Erythroblast (primary cell): Measurements from ENCODE around the gene GLUL.

Experiments
- GATA1 ChIP-seq: IDR thresholded peaks from 2 replicates; pipeline ENCODE4 v1.6.1; 2011; ENCODE audit warnings: low read depth, mild to moderate bottlenecking, control low read depth, low read length, moderate library complexity
- POLR2A ChIP-seq: IDR thresholded peaks from 2 replicates; pipeline ENCODE4 v1.6.1; 2011; ENCODE audit warnings: mild to moderate bottlenecking, low read length

DNA sequence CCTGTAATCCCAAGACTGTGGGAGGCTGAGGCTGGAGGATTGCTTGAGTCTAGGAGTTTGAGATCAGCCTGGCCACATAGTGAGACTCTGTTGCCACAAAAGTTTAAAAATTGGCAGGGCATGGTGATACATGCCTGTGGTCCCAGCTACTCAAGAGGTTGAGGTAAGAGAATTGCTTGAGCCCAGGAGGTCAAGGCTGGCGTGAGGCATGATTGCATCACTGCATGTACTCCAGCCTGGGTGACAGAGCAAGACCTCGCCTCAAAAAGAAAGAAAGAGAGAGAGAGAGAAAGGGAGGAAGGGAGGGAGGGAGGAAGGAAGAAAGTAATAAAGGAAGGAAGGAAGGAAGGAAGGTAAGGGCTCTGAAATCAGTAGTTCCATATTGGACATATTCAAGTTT, 25.0 kb downstream of the GLUL start:
- TF ChIP-seq POLR2A (no peak), GATA1 (no peak)
